Activated B cell treated with CpG ODN at 0.5 μM for 24 hours (primary cell): Measurements from ENCODE around the gene STXBP5L. TPM values are rescaled to one million over a fixed set of nuclear protein-coding genes. Genes with fewer than 3 reads are reported as not detected.
"Not testable (repeated sequence)": the region's sequence is repeated elsewhere in the genome, so short reads cannot be mapped to it uniquely, and the experiment has no call there.

Experiments
- ATAC-seq: fragments of 200-7000 bp; cut with Tn5 transposase; one replicate; pipeline ENCODE4 v1.10.0; 2021; ENCODE audit warnings: low read depth, mild to moderate bottlenecking, moderate library complexity
- CTCF ChIA-PET: fragments of 350-600 bp; sonication (Branson Sonifier 250); formaldehyde crosslinking; loops from one replicate; lab custom pipeline; 2021; ENCODE audit warnings: antibody characterized with exemption; lab: Charles Lee
- POLR2A ChIA-PET: fragments of 350-600 bp; sonication (Branson Sonifier 250); formaldehyde crosslinking; loops from one replicate; lab custom pipeline; 2021; ENCODE audit warnings: antibody characterized with exemption; lab: Charles Lee
- DNase-seq: peaks from one replicate; pipeline ENCODE4 v3.0.0; 2022
- H3K27ac Mint-ChIP-seq: one replicate; pipeline ENCODE4 v1.8.0; 2020; ENCODE audit warnings: mixed read lengths
- H3K27me3 Mint-ChIP-seq: one replicate; pipeline ENCODE4 v1.8.0; 2021; ENCODE audit warnings: mixed read lengths
- H3K36me3 Mint-ChIP-seq: one replicate; pipeline ENCODE4 v1.8.0; 2021; ENCODE audit warnings: low read depth, mixed read lengths
- H3K4me1 Mint-ChIP-seq: one replicate; pipeline ENCODE4 v1.8.0; 2021; ENCODE audit warnings: mixed read lengths
- H3K4me3 Mint-ChIP-seq: one replicate; pipeline ENCODE4 v1.8.0; 2020; ENCODE audit warnings: mild to moderate bottlenecking, mixed read lengths
- H3K9me3 Mint-ChIP-seq: one replicate; pipeline ENCODE4 v1.8.0; 2020; ENCODE audit warnings: mixed read lengths
- intact Hi-C: fragments of 100-400 bp; cut with micrococcal nuclease; formaldehyde crosslinking; loops from one replicate; pipeline ENCODE4 v1.15.1; 2024
- total RNA-seq: library from RNA; stranded (reverse); gene quantifications from 2 replicates; pipeline ENCODE4 v1.2.3, GENCODE V29; 2022
- TF ChIP-seq, protein P1 (sequence below): fragments of 200-600 bp; IDR thresholded peaks from one replicate; pipeline ENCODE4 v1.8.0; 2022; ENCODE audit warnings: antibody characterized with exemption, mild to moderate bottlenecking

The STXBP5L gene
- total RNA-seq, 1 donor from 2014 or later = not detected

DNA sequence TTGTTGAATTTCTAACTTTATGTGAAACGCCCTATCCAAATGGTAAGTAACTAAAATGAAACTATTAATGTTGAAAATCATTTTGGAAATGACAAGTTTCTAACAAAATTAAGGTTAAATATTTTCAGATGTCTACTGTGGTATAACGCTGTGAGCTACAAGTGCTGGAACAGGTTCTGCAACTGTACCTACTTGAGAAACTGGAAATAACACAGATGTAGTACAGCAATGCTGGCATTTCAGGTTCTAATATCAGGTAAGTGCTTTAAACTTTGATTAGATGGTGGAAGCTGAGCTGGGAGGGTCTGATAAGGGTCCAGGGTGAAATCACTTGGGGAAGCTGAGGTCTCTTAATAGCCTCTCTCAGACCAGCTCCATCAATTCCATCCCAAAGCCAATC is 315.1 kb downstream of the STXBP5L start:
- ChIA-PET POLR2A (no interaction called here), CTCF (no interaction called here)
- TF ChIP-seq, protein P1, sequence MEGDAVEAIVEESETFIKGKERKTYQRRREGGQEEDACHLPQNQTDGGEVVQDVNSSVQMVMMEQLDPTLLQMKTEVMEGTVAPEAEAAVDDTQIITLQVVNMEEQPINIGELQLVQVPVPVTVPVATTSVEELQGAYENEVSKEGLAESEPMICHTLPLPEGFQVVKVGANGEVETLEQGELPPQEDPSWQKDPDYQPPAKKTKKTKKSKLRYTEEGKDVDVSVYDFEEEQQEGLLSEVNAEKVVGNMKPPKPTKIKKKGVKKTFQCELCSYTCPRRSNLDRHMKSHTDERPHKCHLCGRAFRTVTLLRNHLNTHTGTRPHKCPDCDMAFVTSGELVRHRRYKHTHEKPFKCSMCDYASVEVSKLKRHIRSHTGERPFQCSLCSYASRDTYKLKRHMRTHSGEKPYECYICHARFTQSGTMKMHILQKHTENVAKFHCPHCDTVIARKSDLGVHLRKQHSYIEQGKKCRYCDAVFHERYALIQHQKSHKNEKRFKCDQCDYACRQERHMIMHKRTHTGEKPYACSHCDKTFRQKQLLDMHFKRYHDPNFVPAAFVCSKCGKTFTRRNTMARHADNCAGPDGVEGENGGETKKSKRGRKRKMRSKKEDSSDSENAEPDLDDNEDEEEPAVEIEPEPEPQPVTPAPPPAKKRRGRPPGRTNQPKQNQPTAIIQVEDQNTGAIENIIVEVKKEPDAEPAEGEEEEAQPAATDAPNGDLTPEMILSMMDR = no peak
- DNase-seq = no peak
- Mint-ChIP-seq H3K9me3 (no peaks in the 10 kb centered on the region), H3K27ac (no peak overlapping the region), H3K4me1 (no peaks in the 10 kb centered on the region), H3K4me3 (no peak overlapping the region), H3K27me3 (no peaks in the 10 kb centered on the region), H3K36me3 (no peaks in the 10 kb centered on the region)
- no peak for ATAC-seq
- intact Hi-C loops = no loop called here

DNA sequence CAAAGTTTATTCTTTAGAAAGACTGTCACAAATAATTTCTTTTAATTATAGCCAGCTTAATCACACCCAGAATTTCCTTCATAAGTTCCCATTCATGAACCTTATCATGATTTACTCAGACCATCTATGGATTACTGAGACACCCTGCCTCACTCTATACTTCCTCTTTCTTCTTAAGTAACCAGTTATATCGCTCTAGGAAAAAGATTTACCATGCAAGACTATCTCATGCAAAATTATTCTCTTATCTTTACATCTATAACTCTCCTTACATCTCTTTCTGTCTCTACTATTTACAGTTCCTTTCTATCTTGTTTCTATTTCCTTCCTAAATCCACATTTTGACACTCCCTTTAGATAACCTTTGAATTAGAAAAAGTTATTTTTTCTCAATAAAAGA is 321.0 kb downstream of the STXBP5L start:
- Mint-ChIP-seq H3K36me3 (no peaks in the 10 kb centered on the region), H3K9me3 (no peaks in the 10 kb centered on the region), H3K4me3 (no peak overlapping the region), H3K4me1 (no peaks in the 10 kb centered on the region), H3K27ac (no peak overlapping the region), H3K27me3 (no peaks in the 10 kb centered on the region)
- intact Hi-C loops = no loop called here
- DNase-seq = no peak
- ATAC-seq = no peak
- POLR2A ChIA-PET = no interaction called here
- TF ChIP-seq, protein P1 = no peak
- CTCF ChIA-PET = no interaction called here

DNA sequence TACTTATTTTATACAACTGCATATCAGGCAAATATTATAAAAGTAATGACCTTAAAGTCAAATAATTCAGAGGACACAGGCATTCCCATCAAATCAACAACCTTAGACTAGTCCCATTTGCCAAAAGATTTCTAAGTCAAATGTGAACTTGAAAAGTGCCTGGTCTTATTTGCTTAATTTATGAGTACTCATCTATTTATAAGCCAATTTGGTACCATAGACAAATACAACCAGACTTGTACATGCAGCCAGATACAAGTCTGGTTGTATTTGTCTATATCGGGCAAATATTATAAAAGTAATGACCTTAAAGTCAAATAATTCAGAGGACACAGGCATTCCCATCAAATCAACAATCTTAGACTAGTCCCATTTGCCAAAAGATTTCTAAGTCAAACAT is 322.2 kb downstream of the STXBP5L start:
- ATAC-seq, H3K4me3 Mint-ChIP-seq, H3K27me3 Mint-ChIP-seq, POLR2A ChIA-PET, DNase-seq, H3K4me1 Mint-ChIP-seq, H3K9me3 Mint-ChIP-seq, H3K36me3 Mint-ChIP-seq, H3K27ac Mint-ChIP-seq, intact Hi-C loops, CTCF ChIA-PET: not testable (repeated sequence)

DNA sequence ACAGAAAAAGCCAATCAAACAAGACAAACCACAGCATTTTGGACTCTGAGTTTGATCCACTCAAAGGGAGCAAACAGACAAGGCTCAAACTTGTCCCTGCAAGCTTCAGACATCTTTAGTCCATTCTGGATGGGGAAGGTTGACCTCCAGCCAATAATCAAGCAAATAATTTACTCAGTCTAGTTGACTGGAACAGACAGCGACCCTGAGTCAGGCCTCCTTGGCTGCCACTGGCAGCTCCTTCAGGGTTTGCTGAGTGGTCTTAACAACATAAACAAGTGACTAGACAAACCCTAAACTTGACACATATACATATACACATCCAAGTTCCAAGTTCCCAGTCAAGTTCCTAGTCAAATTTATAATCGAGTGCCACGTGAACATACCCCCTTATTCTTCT is 323.9 kb downstream of the STXBP5L start:
- DNase-seq (no peak), ATAC-seq (no peak)
- TF ChIP-seq, protein P1 = no peak
- H3K4me3 Mint-ChIP-seq = no peak overlapping the region
- POLR2A ChIA-PET = no interaction called here
- H3K9me3 Mint-ChIP-seq = no peaks in the 10 kb centered on the region
- H3K36me3 Mint-ChIP-seq = no peaks in the 10 kb centered on the region
- H3K4me1 Mint-ChIP-seq = no peaks in the 10 kb centered on the region
- H3K27me3 Mint-ChIP-seq = no peaks in the 10 kb centered on the region
- CTCF ChIA-PET = no interaction called here
- intact Hi-C loops = no loop called here
- no peak overlapping the region for H3K27ac Mint-ChIP-seq

DNA sequence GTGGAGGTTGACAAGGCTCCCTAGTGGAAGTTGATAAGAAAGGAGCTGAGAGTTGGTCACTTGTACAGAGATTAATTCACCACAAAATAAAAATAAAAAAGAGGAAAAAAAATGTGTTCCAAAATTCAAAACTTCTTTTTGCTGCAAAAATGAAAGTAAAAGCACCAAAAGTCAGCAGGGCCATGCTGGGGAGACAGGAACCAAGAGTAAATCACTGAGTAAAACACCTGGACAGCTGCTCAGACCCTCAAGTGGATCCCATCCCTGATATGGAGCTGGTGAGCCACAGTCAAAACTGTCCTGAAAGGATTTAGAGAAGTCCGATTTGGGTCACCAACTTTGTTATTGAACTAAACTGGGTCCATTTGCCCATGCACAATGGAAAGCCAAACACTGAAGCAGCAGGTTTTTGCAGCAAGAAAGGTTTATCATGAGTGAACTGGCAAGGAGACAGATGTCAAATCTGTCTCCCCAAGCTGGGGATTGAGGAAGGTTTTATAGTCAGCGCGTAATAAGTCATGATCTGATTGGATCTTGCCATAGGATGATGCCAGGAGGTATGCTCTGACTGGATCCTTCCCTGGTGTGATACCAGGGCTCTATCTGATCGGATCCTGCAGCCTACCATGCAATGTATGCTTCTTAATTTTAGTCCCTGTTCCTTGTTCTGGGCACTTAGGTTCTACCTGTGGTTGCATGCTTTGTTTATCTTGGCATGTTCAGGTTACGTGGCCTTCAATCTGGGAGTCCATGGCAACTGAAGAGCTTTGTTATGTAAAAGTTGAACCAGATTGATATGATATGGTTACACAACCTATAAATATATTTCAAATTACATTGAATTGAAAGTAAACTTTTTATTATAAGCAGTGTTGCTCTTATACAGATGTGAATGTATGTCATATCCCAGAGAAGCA is 324.6 kb downstream of the STXBP5L start:
- intact Hi-C loops = no loop called here
- ChIA-PET POLR2A (no interaction called here), CTCF (no interaction called here)
- ATAC-seq (no peak), DNase-seq (no peak)
- H3K4me1 Mint-ChIP-seq = no peaks in the 10 kb centered on the region
- H3K27ac Mint-ChIP-seq = no peak overlapping the region
- H3K4me3 Mint-ChIP-seq = no peak overlapping the region
- no peaks in the 10 kb centered on the region for H3K36me3 Mint-ChIP-seq
- H3K9me3 Mint-ChIP-seq = no peaks in the 10 kb centered on the region
- H3K27me3 Mint-ChIP-seq = no peaks in the 10 kb centered on the region
- TF ChIP-seq, protein P1 = no peak
